HEK293 (cell line): Measurements from ENCODE around the gene SIRT4.
A peak's percentile ranks its signal among the peaks of the same experiment; 100 is the strongest.

Source experiments
- CTCF ChIA-PET: fragments of 350-600 bp; formaldehyde crosslinking; extraction: SDS; loops from one replicate; lab custom pipeline; 2021; ENCODE audit warnings: antibody characterized with exemption; lab: Yijun Ruan, JAX
- POLR2A ChIA-PET: fragments of 300-600 bp; formaldehyde crosslinking; extraction: SDS; loops from one replicate; lab custom pipeline; 2020; ENCODE audit warnings: antibody characterized with exemption, inconsistent platforms; lab: Yijun Ruan, JAX
- H3K27ac ChIP-seq: fragments of 200-500 bp; sonication (Bioruptor generic); 2 replicates; pipeline ENCODE4 v1.5.1; 2014; ENCODE audit warnings: low read depth, low read length, control low read depth, inconsistent platforms; ENCODE audit errors: extremely low read depth
- H3K36me3 ChIP-seq, 2 experiments: fragments of 200-500 bp in 1 of 2; sonication (Bioruptor generic) in 1 of 2; 1 replicate in 1 of 2; 2 replicates in 1 of 2; pipeline ENCODE4 v1.5.1; 2014 to 2017; ENCODE audit warnings: inconsistent platforms in 2 of 2, low read length in 2 of 2; ENCODE audit not compliant: control insufficient read depth in 2 of 2, insufficient read depth in 1 of 2
- H3K4me1 ChIP-seq: fragments of 200-500 bp; sonication (Bioruptor generic); 2 replicates; pipeline ENCODE4 v1.5.1; 2014; ENCODE audit warnings: mild to moderate bottlenecking, low read length, inconsistent platforms; ENCODE audit not compliant: control insufficient read depth, insufficient read depth
- H3K4me3 ChIP-seq: 2 replicates; pipeline ENCODE4 v1.5.1; 2011; ENCODE audit warnings: low read depth, mild to moderate bottlenecking, control low read depth, low read length, moderate library complexity
- H3K9me3 ChIP-seq: fragments of 200-500 bp; sonication (Bioruptor generic); 2 replicates; pipeline ENCODE4 v1.5.1; 2014; ENCODE audit warnings: low read depth, low read length, inconsistent platforms; ENCODE audit not compliant: control insufficient read depth, insufficient read depth
- GLIS2 ChIP-seq: fragments of 450-650 bp; formaldehyde crosslinking; IDR thresholded peaks from 2 replicates; pipeline ENCODE4 v1.5.1; 2016; ENCODE audit warnings: missing biosample characterization, missing genetic modification characterization
- HIC1 ChIP-seq: fragments of 450-650 bp; formaldehyde crosslinking; IDR thresholded peaks from 2 replicates; pipeline ENCODE4 v1.5.1; 2016; ENCODE audit warnings: missing biosample characterization, missing genetic modification characterization
- HOXC10 ChIP-seq: sonication (generic); formaldehyde crosslinking; IDR thresholded peaks from 2 replicates; pipeline ENCODE4 v1.8.1; 2023; ENCODE audit warnings: mild to moderate bottlenecking, missing genetic modification reagents
- KLF9 ChIP-seq: fragments of 450-650 bp; formaldehyde crosslinking; IDR thresholded peaks from 2 replicates; pipeline ENCODE4 v1.5.1; 2016; ENCODE audit warnings: missing biosample characterization, missing genetic modification characterization, low read depth
- MYNN ChIP-seq: fragments of 450-650 bp; formaldehyde crosslinking; IDR thresholded peaks from 2 replicates; pipeline ENCODE4 v1.5.1; 2016; ENCODE audit warnings: missing biosample characterization, missing genetic modification characterization, borderline replicate concordance
- OVOL3 ChIP-seq: fragments of 450-650 bp; formaldehyde crosslinking; IDR thresholded peaks from 2 replicates; pipeline ENCODE4 v1.5.1; 2016; ENCODE audit warnings: missing biosample characterization, missing genetic modification characterization
- SCRT2 ChIP-seq: fragments of 450-650 bp; formaldehyde crosslinking; IDR thresholded peaks from 2 replicates; pipeline ENCODE4 v1.5.1; 2016; ENCODE audit warnings: missing biosample characterization, missing genetic modification characterization
- YY2 ChIP-seq: fragments of 450-650 bp; formaldehyde crosslinking; IDR thresholded peaks from 2 replicates; pipeline ENCODE4 v1.5.1; 2016; ENCODE audit warnings: missing biosample characterization, missing genetic modification characterization
- ZBTB21 ChIP-seq: fragments of 450-650 bp; formaldehyde crosslinking; IDR thresholded peaks from 2 replicates; pipeline ENCODE4 v1.5.1; 2017; ENCODE audit warnings: missing biosample characterization, missing genetic modification characterization
- ZFHX2 ChIP-seq: fragments of 450-650 bp; formaldehyde crosslinking; conservative IDR thresholded peaks from 2 replicates; pipeline ENCODE4 v1.5.1; 2016; ENCODE audit warnings: missing biosample characterization, missing genetic modification characterization
- ZIC2 ChIP-seq: fragments of 450-650 bp; formaldehyde crosslinking; IDR thresholded peaks from 2 replicates; pipeline ENCODE4 v1.5.1; 2016; ENCODE audit warnings: missing biosample characterization, missing genetic modification characterization
- ZNF146 ChIP-seq: fragments of 450-650 bp; formaldehyde crosslinking; IDR thresholded peaks from 2 replicates; pipeline ENCODE4 v1.5.1; 2016; ENCODE audit warnings: missing biosample characterization, missing genetic modification characterization
- ZNF157 ChIP-seq: fragments of 450-650 bp; formaldehyde crosslinking; IDR thresholded peaks from 2 replicates; pipeline ENCODE4 v1.5.1; 2016; ENCODE audit warnings: missing biosample characterization, missing genetic modification characterization
- ZNF239 ChIP-seq: fragments of 450-650 bp; formaldehyde crosslinking; IDR thresholded peaks from 2 replicates; pipeline ENCODE4 v1.5.1; 2016; ENCODE audit warnings: missing biosample characterization, missing genetic modification characterization
- ZNF324 ChIP-seq: fragments of 450-650 bp; formaldehyde crosslinking; IDR thresholded peaks from 2 replicates; pipeline ENCODE4 v1.5.1; 2016; ENCODE audit warnings: missing biosample characterization, missing genetic modification characterization
- ZNF391 ChIP-seq: fragments of 450-650 bp; formaldehyde crosslinking; IDR thresholded peaks from 2 replicates; pipeline ENCODE4 v1.5.1; 2016; ENCODE audit warnings: low read depth, missing biosample characterization, missing genetic modification characterization, borderline replicate concordance
- ZNF549 ChIP-seq: fragments of 450-650 bp; IDR thresholded peaks from 2 replicates; pipeline ENCODE4 v1.5.1; 2018; ENCODE audit warnings: missing biosample characterization, missing genetic modification characterization, mild to moderate bottlenecking, inconsistent platforms, moderate library complexity
- ZNF571 ChIP-seq: fragments of 450-650 bp; formaldehyde crosslinking; IDR thresholded peaks from 2 replicates; pipeline ENCODE4 v1.5.0; 2017; ENCODE audit warnings: missing biosample characterization, missing genetic modification characterization
- ZNF580 ChIP-seq: fragments of 450-650 bp; formaldehyde crosslinking; IDR thresholded peaks from 2 replicates; pipeline ENCODE4 v1.5.1; 2016; ENCODE audit warnings: missing biosample characterization, missing genetic modification characterization
- ZNF621 ChIP-seq: fragments of 450-650 bp; formaldehyde crosslinking; IDR thresholded peaks from 2 replicates; pipeline ENCODE4 v1.5.1; 2017; ENCODE audit warnings: missing biosample characterization, missing genetic modification characterization
- ZNF658 ChIP-seq: fragments of 450-650 bp; formaldehyde crosslinking; IDR thresholded peaks from 2 replicates; pipeline ENCODE4; 2016; ENCODE audit warnings: missing biosample characterization, missing genetic modification characterization
- ZNF660 ChIP-seq: fragments of 450-650 bp; IDR thresholded peaks from 2 replicates; pipeline ENCODE4 v1.5.1; 2018; ENCODE audit warnings: missing biosample characterization, mild to moderate bottlenecking, missing genetic modification characterization
- ZNF768 ChIP-seq: fragments of 450-650 bp; formaldehyde crosslinking; IDR thresholded peaks from 2 replicates; pipeline ENCODE4 v1.5.1; 2018; ENCODE audit warnings: missing biosample characterization, mild to moderate bottlenecking, missing genetic modification characterization
- ZXDB ChIP-seq: fragments of 450-650 bp; formaldehyde crosslinking; IDR thresholded peaks from 2 replicates; pipeline ENCODE4 v1.5.1; 2016; ENCODE audit warnings: missing biosample characterization, missing genetic modification characterization
- TF ChIP-seq, protein P1 (sequence below): fragments of 450-650 bp; formaldehyde crosslinking; IDR thresholded peaks from 2 replicates; pipeline ENCODE4 v1.5.1; 2016; ENCODE audit warnings: missing biosample characterization, missing genetic modification characterization
- TF ChIP-seq, protein P2 (sequence below): fragments of 450-650 bp; formaldehyde crosslinking; IDR thresholded peaks from 2 replicates; pipeline ENCODE4 v1.5.1; 2017; ENCODE audit warnings: missing biosample characterization, missing genetic modification characterization

The SIRT4 gene

GRCh38 chr12:120328228-120328627 is 26.1 kb downstream of the SIRT4 start:
- POLR2A ChIA-PET = interaction anchor here (1.5 kb wide), 1 partner anchor 36 kb away, joined by 4 read pairs; the partner anchor contains the start of gene RNU4-2
- TF ChIP-seq KLF9 (tag by site-specific recombination) = no peak
- 0 out of 2 replicates have a peak, but pooled peaks have one; percentile 24 for TF ChIP-seq ZNF768 (tag by site-specific recombination)
- TF ChIP-seq, all 188 proteins: peak for 1
- Histone ChIP-seq H3K4me1 (no peaks in the 10 kb centered on the region), H3K4me3 (no peak overlapping the region), H3K9me3 (no peaks in the 10 kb centered on the region), H3K36me3 (no peaks in the 10 kb centered on the region), H3K27ac (no peak overlapping the region)
- CTCF ChIA-PET = interaction anchor here (2.4 kb wide), 1 partner anchor 26 kb away, joined by 7 read pairs; the partner anchor contains the start of gene SIRT4

DNA sequence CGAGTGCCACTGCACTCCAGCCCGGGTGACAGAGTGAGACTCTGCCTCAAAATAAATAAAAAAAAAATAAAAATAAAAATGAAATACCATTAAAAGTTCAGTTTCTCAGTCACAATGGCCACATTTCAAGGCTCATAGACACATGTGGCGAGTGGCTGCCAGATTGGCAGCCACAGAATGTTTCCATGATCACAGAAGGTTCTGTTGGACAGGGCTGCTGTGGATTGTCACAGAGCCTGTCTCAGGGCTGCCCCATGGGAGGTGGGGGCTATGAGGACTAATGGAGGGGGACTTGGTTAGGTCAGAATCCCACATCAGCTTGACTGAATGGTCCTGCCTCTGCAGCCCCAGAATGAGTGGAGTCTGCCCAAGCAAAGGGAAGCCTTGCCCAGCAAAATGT is 29.3 kb downstream of the SIRT4 start:
- ChIA-PET CTCF (interaction anchor here (0.6 kb wide), 1 partner anchor 97 kb away, joined by 3 read pairs; no protein-coding TSS in a partner anchor), POLR2A (no interaction called here)
- no peaks in the 10 kb centered on the region for H3K4me1 ChIP-seq
- H3K27ac ChIP-seq = no peak overlapping the region
- H3K9me3 ChIP-seq = no peaks in the 10 kb centered on the region
- H3K36me3 ChIP-seq = no peaks in the 10 kb centered on the region
- TF ChIP-seq OVOL3 (tag by site-specific recombination) = no peak
- TF ChIP-seq ZNF239 (tag by site-specific recombination) = no peak
- TF ChIP-seq ZXDB (tag by site-specific recombination) = no peak
- TF ChIP-seq ZNF324 (tag by site-specific recombination) = no peak
- no peak for TF ChIP-seq ZNF157 (tag by site-specific recombination)
- no peak for TF ChIP-seq MYNN (tag by site-specific recombination)
- TF ChIP-seq ZNF768 (tag by site-specific recombination) = no peak
- no peak for TF ChIP-seq ZNF146 (tag by site-specific recombination)
- TF ChIP-seq ZNF549 (tag by site-specific recombination) = no peak
- no peak for TF ChIP-seq ZBTB21 (tag by site-specific recombination)
- TF ChIP-seq ZNF658 (tag by site-specific recombination) = no peak
- TF ChIP-seq, protein P1, sequence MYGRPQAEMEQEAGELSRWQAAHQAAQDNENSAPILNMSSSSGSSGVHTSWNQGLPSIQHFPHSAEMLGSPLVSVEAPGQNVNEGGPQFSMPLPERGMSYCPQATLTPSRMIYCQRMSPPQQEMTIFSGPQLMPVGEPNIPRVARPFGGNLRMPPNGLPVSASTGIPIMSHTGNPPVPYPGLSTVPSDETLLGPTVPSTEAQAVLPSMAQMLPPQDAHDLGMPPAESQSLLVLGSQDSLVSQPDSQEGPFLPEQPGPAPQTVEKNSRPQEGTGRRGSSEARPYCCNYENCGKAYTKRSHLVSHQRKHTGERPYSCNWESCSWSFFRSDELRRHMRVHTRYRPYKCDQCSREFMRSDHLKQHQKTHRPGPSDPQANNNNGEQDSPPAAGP (tag by site-specific recombination) = no peak
- no peak for TF ChIP-seq ZNF580 (tag by site-specific recombination)
- no peak overlapping the region for H3K4me3 ChIP-seq

DNA sequence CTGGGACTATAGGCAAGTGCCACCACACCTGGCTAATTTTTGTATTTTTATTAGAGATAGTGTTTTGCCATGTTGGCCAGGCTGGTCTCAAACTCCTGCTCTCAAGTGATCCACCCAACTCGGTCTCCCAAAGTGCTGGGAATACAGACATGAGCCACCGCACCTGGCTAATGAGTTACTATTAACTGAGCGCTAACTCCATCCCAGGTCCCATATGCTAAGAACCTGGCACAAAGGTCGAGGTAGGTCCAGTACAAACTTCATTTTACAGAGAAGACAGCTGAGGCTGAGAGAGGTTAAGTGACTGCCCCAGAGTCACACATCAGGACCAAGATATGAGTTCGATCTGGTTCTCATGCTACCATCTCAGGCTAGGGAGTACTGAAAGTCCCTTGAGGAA is 29.9 kb downstream of the SIRT4 start:
- POLR2A ChIA-PET = interaction anchor here (0.6 kb wide), 1 partner anchor 14 kb away, joined by 3 read pairs; no protein-coding TSS in a partner anchor
- CTCF ChIA-PET = interaction anchor here (0.6 kb wide), 1 partner anchor 97 kb away, joined by 3 read pairs; no protein-coding TSS in a partner anchor
- Histone ChIP-seq H3K36me3 (no peaks in the 10 kb centered on the region), H3K4me3 (no peak overlapping the region), H3K4me1 (no peaks in the 10 kb centered on the region), H3K27ac (no peak overlapping the region), H3K9me3 (no peaks in the 10 kb centered on the region)
- TF ChIP-seq, protein P1 (tag by site-specific recombination) = no peak
- TF ChIP-seq ZNF660 (tag by site-specific recombination) = no peak
- TF ChIP-seq HIC1 (tag by site-specific recombination) = no peak
- TF ChIP-seq, protein P2, sequence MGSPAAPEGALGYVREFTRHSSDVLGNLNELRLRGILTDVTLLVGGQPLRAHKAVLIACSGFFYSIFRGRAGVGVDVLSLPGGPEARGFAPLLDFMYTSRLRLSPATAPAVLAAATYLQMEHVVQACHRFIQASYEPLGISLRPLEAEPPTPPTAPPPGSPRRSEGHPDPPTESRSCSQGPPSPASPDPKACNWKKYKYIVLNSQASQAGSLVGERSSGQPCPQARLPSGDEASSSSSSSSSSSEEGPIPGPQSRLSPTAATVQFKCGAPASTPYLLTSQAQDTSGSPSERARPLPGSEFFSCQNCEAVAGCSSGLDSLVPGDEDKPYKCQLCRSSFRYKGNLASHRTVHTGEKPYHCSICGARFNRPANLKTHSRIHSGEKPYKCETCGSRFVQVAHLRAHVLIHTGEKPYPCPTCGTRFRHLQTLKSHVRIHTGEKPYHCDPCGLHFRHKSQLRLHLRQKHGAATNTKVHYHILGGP (tag by site-specific recombination) = no peak
- TF ChIP-seq ZFHX2 (tag by site-specific recombination) = no peak
- no peak for TF ChIP-seq ZNF621 (tag by site-specific recombination)
- TF ChIP-seq ZNF571 (tag by site-specific recombination) = no peak
- TF ChIP-seq SCRT2 (tag by site-specific recombination) = no peak
- no peak for TF ChIP-seq ZNF391
- TF ChIP-seq HOXC10 (CRISPR knock-in tag) = no peak
- TF ChIP-seq ZNF239 (tag by site-specific recombination) = no peak
- TF ChIP-seq GLIS2 (tag by site-specific recombination) = no peak
- TF ChIP-seq YY2 (tag by site-specific recombination) = no peak
- no peak for TF ChIP-seq ZIC2
